Stomach (tissue), 9 donors: ENCODE results near the gene PPP3CA. TPM values are rescaled to one million over a fixed set of nuclear protein-coding genes. Genes with fewer than 3 reads are reported as not detected.

Experiments used
- DNase-seq, 2 donors: peaks; one replicate each; pipeline versions ENCODE4 v3.0.0 to v3.0.0-alpha.2; 2013 to 2019
- H3K27ac ChIP-seq, 5 donors: fragments of 200-600 bp in 4 of 5; sonication (generic) in 4 of 5; one replicate each; pipeline ENCODE4 v1.5.1; 2013 to 2019; ENCODE audit warnings: mild to moderate bottlenecking in 1 of 5, moderate library complexity in 1 of 5
- H3K27me3 ChIP-seq, 3 donors: fragments of 200-600 bp; sonication (generic); one replicate each; pipeline ENCODE4 v1.5.1; 2017 to 2019; ENCODE audit warnings: mixed run types in 1 of 3
- H3K36me3 ChIP-seq, 4 donors: fragments of 200-600 bp; sonication (generic); 1 replicate in 3 of 4; 2 replicates in 1 of 4; pipeline ENCODE4 v1.5.1; 2016 to 2019
- H3K4me1 ChIP-seq, 4 donors: fragments of 200-600 bp; sonication (generic); one replicate each; pipeline ENCODE4 v1.5.1; 2016 to 2019
- H3K4me3 ChIP-seq, 4 donors: fragments of 200-600 bp; sonication (generic) in 3 of 4; one replicate each; pipeline ENCODE4 v1.5.1; 2016 to 2019; ENCODE audit warnings: mild to moderate bottlenecking in 1 of 4
- H3K9me3 ChIP-seq, 4 donors: fragments of 200-600 bp; sonication (generic); one replicate each; pipeline ENCODE4 v1.5.1; 2016 to 2019
- EP300 ChIP-seq: sonication (generic); formaldehyde crosslinking; IDR thresholded peaks from one replicate; pipeline ENCODE4 v1.6.1; 2017; ENCODE audit warnings: antibody characterized with exemption
- POLR2A ChIP-seq, 4 donors: fragments of 450-650 bp; IDR thresholded peaks; one replicate each; pipeline ENCODE4 v1.6.1; 2016; ENCODE audit warnings: antibody characterized with exemption in 4 of 4, control low read depth in 2 of 4, mild to moderate bottlenecking in 1 of 4, moderate library complexity in 1 of 4
- POLR2AphosphoS5 ChIP-seq, 3 donors: sonication (generic); formaldehyde crosslinking; IDR thresholded peaks; one replicate each; pipeline ENCODE4 v1.6.1; 2016; ENCODE audit warnings: antibody characterized with exemption in 3 of 3
- WGBS, 5 donors: extraction: QIAGEN DNeasy Blood & Tissue Kit in 3 of 5; methylation state at CpG; one replicate each; pipeline versions ENCODE4 v1.1.5 to v1.1.7; 2013 to 2018; 5-methylcytosine and 5-hydroxymethylcytosine counted together
- intact Hi-C: fragments of 100-400 bp; cut with DNase I; formaldehyde crosslinking; loops from one replicate; pipeline ENCODE4 v1.15.1; 2023; ENCODE audit warnings: low total_unique reads
- polyA plus RNA-seq, 3 donors: library from polyadenylated mRNA; stranded (reverse); fragments of 200-250 nt; gene quantifications; one replicate each; pipeline ENCODE4 v1.2.3, GENCODE V29; 2013
- total RNA-seq, 5 donors: library from RNA; depleted of rRNA; stranded (reverse); fragments of >200 nt; gene quantifications; one replicate each; pipeline versions ENCODE4 v1.1.0 to v1.2.3, GENCODE V29; 2014 to 2016
- TF ChIP-seq, protein P1 (sequence below), 7 experiments: fragments of 450-650 bp in 4 of 7; fragments of 200-600 bp in 3 of 7; sonication (generic) in 3 of 7; IDR thresholded peaks; one replicate each; pipeline ENCODE4 v1.5.1; 2016 to 2019; ENCODE audit warnings: antibody characterized with exemption in 7 of 7, control low read depth in 2 of 7, mild to moderate bottlenecking in 1 of 7
- donor health status: healthy with polysubstance abuse.
- donor health status: Bipolar disorder and iron deficiency.
- donor health status: healthy.

The PPP3CA gene
- total and polyA plus RNA-seq, 8 donors = 8.9 to 62.4 (median 20.6) TPM

- Histone ChIP-seq H3K9me3 (no peaks in the 10 kb centered on the region), H3K4me1 (peaks cover 0 to 18% (median 11%) of the 10 kb centered on the region in 4 donors), H3K4me3 (no peak overlapping the region), H3K27ac (no peak overlapping the region), H3K36me3 (no peaks in the 10 kb centered on the region), H3K27me3 (no peaks in the 10 kb centered on the region)
- no peak for DNase-seq
- 90 to 96% (median 92%) methylated on average over 5 of the region's 5 CpGs for WGBS, 5 donors
- intact Hi-C loops = no loop called here
- TF ChIP-seq EP300 (no peak), POLR2AphosphoS5 (IDR thresholded peaks at IDR 0.05) (no peak), POLR2A (IDR thresholded peaks at IDR 0.05) (no peak)
- TF ChIP-seq, protein P1, sequence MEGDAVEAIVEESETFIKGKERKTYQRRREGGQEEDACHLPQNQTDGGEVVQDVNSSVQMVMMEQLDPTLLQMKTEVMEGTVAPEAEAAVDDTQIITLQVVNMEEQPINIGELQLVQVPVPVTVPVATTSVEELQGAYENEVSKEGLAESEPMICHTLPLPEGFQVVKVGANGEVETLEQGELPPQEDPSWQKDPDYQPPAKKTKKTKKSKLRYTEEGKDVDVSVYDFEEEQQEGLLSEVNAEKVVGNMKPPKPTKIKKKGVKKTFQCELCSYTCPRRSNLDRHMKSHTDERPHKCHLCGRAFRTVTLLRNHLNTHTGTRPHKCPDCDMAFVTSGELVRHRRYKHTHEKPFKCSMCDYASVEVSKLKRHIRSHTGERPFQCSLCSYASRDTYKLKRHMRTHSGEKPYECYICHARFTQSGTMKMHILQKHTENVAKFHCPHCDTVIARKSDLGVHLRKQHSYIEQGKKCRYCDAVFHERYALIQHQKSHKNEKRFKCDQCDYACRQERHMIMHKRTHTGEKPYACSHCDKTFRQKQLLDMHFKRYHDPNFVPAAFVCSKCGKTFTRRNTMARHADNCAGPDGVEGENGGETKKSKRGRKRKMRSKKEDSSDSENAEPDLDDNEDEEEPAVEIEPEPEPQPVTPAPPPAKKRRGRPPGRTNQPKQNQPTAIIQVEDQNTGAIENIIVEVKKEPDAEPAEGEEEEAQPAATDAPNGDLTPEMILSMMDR (IDR thresholded peaks at IDR 0.05) = no peak
Measured at GRCh38 chr4:101123231-101123630, 224.1 kb downstream of the PPP3CA start.

DNA sequence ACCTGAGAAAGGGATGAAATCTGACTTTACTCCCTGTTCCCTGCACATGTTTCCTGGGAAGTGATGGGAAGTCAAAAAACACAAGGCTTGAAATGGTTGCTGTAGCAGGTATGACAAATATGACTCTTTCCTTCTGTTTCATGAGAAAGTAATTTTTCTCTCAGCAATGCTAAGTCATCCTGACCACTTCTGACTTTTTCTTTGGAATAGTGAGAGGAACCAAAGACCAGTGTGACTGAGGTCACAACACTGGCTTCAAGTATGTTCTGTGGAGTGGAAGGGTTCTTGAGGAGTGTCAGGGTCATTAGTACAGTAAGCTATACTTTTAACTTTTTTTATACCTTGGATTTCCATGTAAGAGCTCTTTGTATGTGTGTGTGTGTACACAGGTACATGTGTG is 225.3 kb downstream of the PPP3CA start:
- TF ChIP-seq POLR2A (IDR thresholded peaks at IDR 0.05) (no peak), EP300 (no peak), POLR2AphosphoS5 (IDR thresholded peaks at IDR 0.05) (no peak)
- TF ChIP-seq, protein P1 (IDR thresholded peaks at IDR 0.05) = no peak

DNA sequence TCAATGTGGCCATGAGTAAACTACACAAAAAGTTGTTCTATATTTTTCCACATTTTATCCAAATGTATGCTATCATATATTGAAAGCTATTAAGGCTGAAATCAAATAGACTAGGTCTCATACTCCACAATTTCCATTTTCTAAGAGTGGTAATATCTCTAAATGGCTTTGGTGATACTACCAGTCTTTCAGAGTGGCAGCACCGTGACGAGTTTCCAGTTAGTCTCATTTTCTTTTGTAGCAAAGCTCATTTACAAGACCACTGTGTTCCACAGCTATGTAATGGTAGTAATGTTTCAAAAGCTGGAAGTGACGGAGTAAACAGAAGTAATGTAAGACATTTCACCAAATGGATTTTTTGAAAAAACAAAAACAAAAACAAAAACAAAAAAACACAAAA is 228.2 kb downstream of the PPP3CA start:
- H3K4me1 ChIP-seq = peaks cover 3 to 20% (median 14%) of the 10 kb centered on the region in 4 donors
- intact Hi-C loops = no loop called here
- H3K9me3 ChIP-seq = no peaks in the 10 kb centered on the region
- 92 to 96% (median 95%) methylated on average over 3 of the region's 3 CpGs for WGBS, 5 donors
- TF ChIP-seq, protein P1 (IDR thresholded peaks at IDR 0.05) = no peak
- no peak for TF ChIP-seq POLR2A (IDR thresholded peaks at IDR 0.05)
- TF ChIP-seq EP300 = no peak
- no peak for TF ChIP-seq POLR2AphosphoS5 (IDR thresholded peaks at IDR 0.05)
- no peak overlapping the region for H3K27ac ChIP-seq
- H3K4me3 ChIP-seq = no peak overlapping the region
- no peaks in the 10 kb centered on the region for H3K27me3 ChIP-seq
- no peaks in the 10 kb centered on the region for H3K36me3 ChIP-seq
- no peak for DNase-seq

More for the DNA sequence above, 225.3 kb downstream of the PPP3CA start:
- Histone ChIP-seq H3K27ac (no peak overlapping the region), H3K4me1 (peaks cover 0 to 13% (median 9%) of the 10 kb centered on the region in 4 donors), H3K27me3 (no peaks in the 10 kb centered on the region), H3K36me3 (no peaks in the 10 kb centered on the region), H3K4me3 (no peak overlapping the region), H3K9me3 (no peaks in the 10 kb centered on the region)
- intact Hi-C loops = no loop called here
- DNase-seq = no peak

GRCh38 chr4:101118617-101119016 is 228.7 kb downstream of the PPP3CA start:
- Histone ChIP-seq H3K27ac (no peak overlapping the region), H3K4me1 (peaks cover 3 to 22% (median 14%) of the 10 kb centered on the region in 4 donors), H3K36me3 (no peaks in the 10 kb centered on the region), H3K27me3 (no peaks in the 10 kb centered on the region), H3K9me3 (no peaks in the 10 kb centered on the region), H3K4me3 (no peak overlapping the region)
- TF ChIP-seq POLR2AphosphoS5 (IDR thresholded peaks at IDR 0.05) = no peak
- intact Hi-C loops = no loop called here
- 62 to 82% (median 77%) methylated on average over 1 of the region's 1 CpG for WGBS, 5 donors
- DNase-seq = no peak

GRCh38 chr4:101115887-101116286 is 231.4 kb downstream of the PPP3CA start:
- H3K27me3 ChIP-seq = no peaks in the 10 kb centered on the region
- TF ChIP-seq, protein P1 (IDR thresholded peaks at IDR 0.05) = no peak
- no peak for TF ChIP-seq EP300
- TF ChIP-seq POLR2A (IDR thresholded peaks at IDR 0.05) = no peak
- no peak for TF ChIP-seq POLR2AphosphoS5 (IDR thresholded peaks at IDR 0.05)
- DNase-seq = no peak
- H3K4me1 ChIP-seq = peaks cover 3 to 22% (median 14%) of the 10 kb centered on the region in 4 donors
- H3K36me3 ChIP-seq = no peaks in the 10 kb centered on the region
- 47 to 66% (median 55%) methylated on average over 4 of the region's 4 CpGs for WGBS, 5 donors
- intact Hi-C loops = no loop called here
- H3K4me3 ChIP-seq = no peak overlapping the region
- no peak overlapping the region for H3K27ac ChIP-seq
- no peaks in the 10 kb centered on the region for H3K9me3 ChIP-seq
